ENCODE data around the gene COBLL1. TPM values are rescaled to one million over a fixed set of nuclear protein-coding genes. Genes with fewer than 3 reads are reported as not detected.

The COBLL1 gene
- total and polyA plus RNA-seq, 2 experiments from 2014 or later, result 19.6 to 33.5 TPM

GRCh38 chr2:164815071-164815793 is 26.4 kb downstream of the COBLL1 start:
- H3K9me3 ChIP-seq (ENCODE audit: low read depth), result no peaks in the 10 kb centered on the region
- TF ChIP-seq CTCF (IDR thresholded peaks at IDR 0.05; ENCODE audit: low read depth, low read length), result no peak
- peaks cover 3% of the 10 kb centered on the region for H3K4me1 ChIP-seq (ENCODE audit: low read depth)
- H3K36me3 ChIP-seq, result no peaks in the 10 kb centered on the region
- no peak overlapping the region for H3K4me3 ChIP-seq
- no peak overlapping the region for H3K27ac ChIP-seq
- no peak for DNase-seq (ENCODE audit: low read depth in 1 of 2, low spot score in 1 of 2)
- H3K27me3 ChIP-seq, result peaks cover 10% of the 10 kb centered on the region

- DNase-seq (ENCODE audit: low read depth in 1 of 2, low spot score in 1 of 2), result no peak
- no peak overlapping the region for H3K27ac ChIP-seq
- H3K27me3 ChIP-seq, result peaks cover 10% of the 10 kb centered on the region
- no peak overlapping the region for H3K4me3 ChIP-seq
- no peaks in the 10 kb centered on the region for H3K36me3 ChIP-seq
- TF ChIP-seq CTCF (IDR thresholded peaks at IDR 0.05; ENCODE audit: low read depth, low read length), result no peak
- H3K9me3 ChIP-seq (ENCODE audit: low read depth), result no peaks in the 10 kb centered on the region
- H3K4me1 ChIP-seq (ENCODE audit: low read depth), result peaks cover 9% of the 10 kb centered on the region
Measured at GRCh38 chr2:164813535-164813934, 28.1 kb downstream of the COBLL1 start.

- no peak overlapping the region for H3K27ac ChIP-seq
- no peak for TF ChIP-seq CTCF (IDR thresholded peaks at IDR 0.05; ENCODE audit: low read depth, low read length)
- H3K27me3 ChIP-seq, result peaks cover 14% of the 10 kb centered on the region
- H3K36me3 ChIP-seq, result no peaks in the 10 kb centered on the region
- no peak for DNase-seq (ENCODE audit: low read depth in 1 of 2, low spot score in 1 of 2)
- H3K9me3 ChIP-seq (ENCODE audit: low read depth), result no peaks in the 10 kb centered on the region
- no peak overlapping the region for H3K4me3 ChIP-seq
- peaks cover 13% of the 10 kb centered on the region for H3K4me1 ChIP-seq (ENCODE audit: low read depth)
Measured at GRCh38 chr2:164812378-164812777, 29.2 kb downstream of the COBLL1 start.

GRCh38 chr2:164811819-164812218 is 29.8 kb downstream of the COBLL1 start:
- Histone ChIP-seq H3K27me3 (peaks cover 14% of the 10 kb centered on the region), H3K4me3 (no peak overlapping the region), H3K9me3 (ENCODE audit: low read depth) (no peaks in the 10 kb centered on the region), H3K27ac (no peak overlapping the region), H3K4me1 (ENCODE audit: low read depth) (peaks cover 13% of the 10 kb centered on the region), H3K36me3 (no peaks in the 10 kb centered on the region)
- no peak for TF ChIP-seq CTCF (IDR thresholded peaks at IDR 0.05; ENCODE audit: low read depth, low read length)
- DNase-seq (ENCODE audit: low read depth in 1 of 2, low spot score in 1 of 2), result no peak

- Histone ChIP-seq H3K36me3 (no peaks in the 10 kb centered on the region), H3K9me3 (ENCODE audit: low read depth) (no peaks in the 10 kb centered on the region), H3K27me3 (peaks cover 21% of the 10 kb centered on the region), H3K27ac (no peak overlapping the region), H3K4me1 (ENCODE audit: low read depth) (peaks cover 11% of the 10 kb centered on the region), H3K4me3 (no peak overlapping the region)
- no peak for TF ChIP-seq CTCF (IDR thresholded peaks at IDR 0.05; ENCODE audit: low read depth, low read length)
- DNase-seq (ENCODE audit: low read depth in 1 of 2, low spot score in 1 of 2), result peak in 1 of 2 donors; percentile 30
Measured at GRCh38 chr2:164810843-164811242, 30.8 kb downstream of the COBLL1 start.
